Activated CD4-positive, alpha-beta T cell treated with anti-CD3 and anti-CD28 coated beads for 48 hours (primary cell): Measurements from ENCODE around the gene GLI3.

Experiments
- DNase-seq: peaks from one replicate; pipeline ENCODE4 v3.0.0-alpha.2; 2020

Gene GLI3

DNA sequence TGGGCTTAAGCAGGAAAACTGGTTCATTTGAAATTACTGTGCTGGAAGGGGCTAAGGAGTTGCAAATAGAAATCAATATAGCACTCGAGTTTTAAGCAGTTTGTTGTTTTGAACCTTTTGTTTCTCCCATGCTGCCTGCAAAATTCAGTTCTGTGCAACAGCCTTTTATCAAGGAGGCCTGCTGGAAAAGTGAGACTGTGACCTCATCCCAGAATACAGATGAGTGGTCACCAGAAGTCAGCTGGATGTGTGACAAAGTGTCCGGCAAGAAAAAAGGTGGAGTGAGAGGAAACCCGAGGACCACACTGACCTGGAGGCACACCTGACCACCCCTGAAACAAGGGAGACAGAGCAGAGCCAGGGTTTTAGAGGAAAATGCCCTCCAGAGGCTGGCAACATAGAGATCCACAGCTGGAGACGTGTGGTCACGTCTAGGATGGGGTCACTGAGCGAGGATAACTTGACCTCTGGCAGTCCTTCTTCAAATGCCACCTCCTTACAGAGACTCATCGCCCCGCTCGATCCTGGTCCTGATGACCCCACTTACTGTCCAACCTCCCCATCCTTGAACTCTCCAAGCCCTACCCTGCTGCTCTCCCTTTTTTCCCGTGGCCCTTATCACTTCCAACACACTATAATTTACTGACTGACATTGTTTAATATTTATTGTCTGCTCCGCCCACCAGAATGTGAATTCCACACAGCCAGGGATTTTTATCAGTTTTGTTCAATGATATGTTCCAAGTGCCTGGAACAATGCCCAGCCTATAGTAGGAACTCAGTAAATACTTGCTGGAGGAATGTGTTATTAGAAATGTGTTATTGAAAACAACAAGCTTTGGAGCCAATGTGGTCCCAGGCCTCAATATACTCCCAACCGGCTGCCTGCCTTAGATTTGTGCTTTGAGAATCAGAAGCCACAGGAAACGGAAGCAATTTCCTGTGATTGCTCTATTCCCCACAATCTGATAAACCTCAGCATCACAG, 243.8 kb downstream of the GLI3 start:
- DNase-seq, result no peak

DNA sequence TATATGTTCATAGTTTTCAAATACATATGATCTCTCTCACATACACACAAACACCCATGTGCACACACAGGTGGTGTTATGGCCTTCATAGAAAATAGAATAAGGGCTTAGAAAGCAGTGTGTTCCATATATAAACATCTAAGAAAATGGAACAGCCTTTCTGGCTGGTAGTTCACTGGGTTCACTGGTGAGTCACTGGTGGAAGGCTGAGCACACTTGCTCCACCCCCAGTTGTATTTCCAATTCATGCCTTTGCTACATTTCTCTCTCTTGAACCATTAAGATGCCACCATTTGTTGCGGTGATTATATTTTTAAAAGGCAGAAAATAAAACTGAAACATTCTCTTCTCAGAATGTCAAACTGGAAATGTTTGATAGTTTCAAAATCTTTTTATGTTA, 252.1 kb downstream of the GLI3 start:
- no peak for DNase-seq

DNA sequence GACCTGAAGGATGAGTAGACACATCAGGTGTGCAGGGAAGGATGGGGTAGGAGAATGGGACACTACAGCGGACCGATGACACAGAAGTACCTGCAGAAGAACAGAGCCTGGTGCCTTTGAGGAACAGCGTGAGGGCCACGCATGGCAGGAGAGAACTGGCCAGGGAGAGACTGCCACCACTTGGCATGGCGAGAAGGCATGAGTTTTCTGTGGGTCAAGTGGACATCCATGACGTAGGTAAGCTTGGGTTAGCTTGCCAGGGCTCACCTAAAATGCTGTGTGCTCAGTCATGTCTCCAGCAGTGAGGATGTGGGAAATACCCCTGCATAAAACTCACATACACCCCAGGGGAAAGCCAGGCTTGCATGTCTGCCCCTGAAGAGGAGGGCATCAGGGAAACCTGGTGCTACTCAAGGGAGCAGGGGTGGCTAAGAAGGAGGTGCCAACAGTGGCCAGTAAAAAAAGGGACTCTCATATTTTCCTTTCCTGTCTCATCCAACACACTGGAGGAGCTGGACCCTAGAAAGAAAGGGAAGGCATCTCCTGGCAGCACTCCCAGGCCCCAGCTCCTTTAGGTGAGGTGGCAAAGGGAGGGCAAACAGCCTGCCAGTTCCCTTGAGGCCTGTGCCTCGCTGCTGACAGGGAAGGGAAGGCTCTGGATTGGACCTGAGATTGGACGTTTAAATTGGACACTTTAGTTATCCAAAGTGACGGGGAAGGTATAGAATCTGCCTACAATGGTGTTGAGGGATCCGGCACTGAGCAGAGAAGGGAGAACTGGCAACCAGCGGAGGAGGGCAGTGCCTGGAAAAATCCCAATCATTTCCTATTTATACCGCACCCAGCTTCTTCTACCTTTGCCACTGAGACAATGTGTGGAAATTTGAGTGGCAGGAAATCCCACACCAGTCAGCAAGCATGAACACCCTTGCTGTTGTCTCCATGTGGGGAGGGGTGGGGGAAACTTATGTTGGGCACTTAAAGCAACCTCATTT, 255.7 kb downstream of the GLI3 start:
- DNase-seq, result no peak

DNA sequence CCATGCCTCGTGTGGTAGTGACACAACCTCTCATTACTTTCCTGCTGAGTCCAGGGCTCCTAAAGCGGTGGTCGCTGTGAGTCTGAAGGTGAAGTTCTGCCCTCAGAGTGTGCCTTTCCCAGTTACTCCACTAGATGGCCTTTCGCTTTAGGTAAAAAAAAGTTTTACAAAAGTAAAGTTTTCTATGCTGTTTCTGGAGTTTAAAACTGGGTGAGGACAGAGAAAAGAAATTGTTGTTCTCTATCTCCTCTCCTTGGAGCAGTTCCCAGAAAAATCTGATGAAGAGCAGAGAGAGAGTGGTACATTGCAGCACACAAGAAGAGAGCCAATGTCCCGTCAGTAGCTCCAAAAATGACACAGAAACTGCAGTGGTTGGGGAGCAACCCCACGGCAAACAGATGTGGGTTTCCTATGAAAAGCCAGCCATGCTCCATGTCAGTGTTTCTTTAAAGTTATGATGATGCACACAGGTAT, 257.1 kb downstream of the GLI3 start:
- peak; percentile 5 for DNase-seq

DNA sequence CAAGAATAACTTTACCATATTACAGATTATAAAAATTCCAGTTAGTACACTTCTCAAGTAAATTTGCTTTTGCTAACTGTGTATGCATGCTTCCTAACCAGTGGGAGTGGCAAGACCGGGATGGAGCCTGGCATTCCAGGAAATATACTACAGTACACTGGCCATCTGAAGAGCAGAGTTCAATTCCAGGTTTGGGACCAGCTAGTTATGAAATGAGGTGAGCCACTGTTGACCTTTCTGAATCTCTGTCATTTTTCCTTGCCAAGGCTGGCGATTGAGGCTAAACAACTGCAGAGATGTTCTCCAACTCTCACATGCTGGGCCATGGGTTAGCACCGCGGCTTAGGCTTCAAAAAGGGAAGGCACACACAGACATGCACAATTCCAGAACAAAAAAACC, 258.2 kb downstream of the GLI3 start:
- no peak for DNase-seq

DNA sequence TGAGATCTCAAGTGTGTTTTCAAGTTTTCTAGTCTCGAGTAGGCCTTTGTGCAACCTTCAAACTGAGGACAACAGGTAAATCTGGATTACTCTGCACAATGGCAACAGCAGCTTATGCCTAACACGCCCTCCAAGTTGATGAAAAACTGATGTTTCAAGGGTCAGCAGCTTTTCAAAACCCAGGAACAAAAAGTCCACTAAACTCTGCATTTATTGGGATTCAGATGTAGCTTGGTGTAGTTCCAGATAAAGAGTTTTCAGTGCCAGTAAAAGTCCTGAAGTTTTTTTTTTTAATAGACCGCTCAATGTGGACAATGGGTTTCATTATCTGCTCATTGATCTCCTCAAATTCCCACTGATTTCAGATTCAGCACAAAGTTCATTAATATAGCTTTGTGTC, 259.3 kb downstream of the GLI3 start:
- DNase-seq, result no peak

DNA sequence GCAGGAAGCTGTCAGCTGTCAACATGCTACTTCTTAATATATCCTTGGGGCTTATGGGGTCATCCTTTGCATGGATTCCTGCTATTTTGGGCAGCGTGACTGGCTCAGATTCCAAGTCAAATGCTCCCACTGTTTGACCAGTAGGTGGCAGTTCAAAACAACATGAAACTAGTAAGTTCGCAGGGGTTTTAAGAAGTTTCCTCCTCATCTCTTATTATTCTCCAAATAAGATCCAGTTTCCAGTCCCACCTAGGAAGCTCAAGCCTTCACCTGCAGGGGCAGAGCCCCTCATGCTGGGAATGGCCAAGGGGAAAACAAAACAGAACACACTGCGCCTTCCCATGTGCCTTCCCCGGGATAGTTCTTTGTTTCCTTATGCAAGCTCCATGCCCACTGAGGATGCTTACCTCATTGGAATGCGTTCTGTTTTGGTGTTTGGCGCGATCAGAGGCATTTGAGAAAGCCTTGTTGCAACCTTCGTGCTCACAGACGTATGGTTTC, 259.8 kb downstream of the GLI3 start:
- DNase-seq, result no peak

DNA sequence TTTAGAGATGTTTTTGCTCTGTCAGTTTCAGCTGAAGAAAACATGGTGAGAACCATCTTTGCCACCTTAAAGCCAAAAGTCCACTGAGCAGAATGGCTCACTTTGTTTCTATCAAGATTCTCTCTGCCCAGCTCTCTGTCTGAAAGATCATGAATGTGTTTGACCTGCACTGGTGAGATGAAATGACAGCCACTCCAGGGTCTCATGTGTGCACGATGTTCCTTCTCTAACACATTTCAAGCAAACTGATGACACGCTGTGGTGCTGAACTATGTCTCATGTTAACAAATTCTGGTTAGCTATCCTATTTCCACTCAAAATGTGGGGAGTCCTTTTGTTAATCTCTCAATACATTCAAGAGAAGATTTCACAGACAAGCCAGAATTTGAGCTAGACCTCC, 260.6 kb downstream of the GLI3 start:
- DNase-seq, result no peak

DNA sequence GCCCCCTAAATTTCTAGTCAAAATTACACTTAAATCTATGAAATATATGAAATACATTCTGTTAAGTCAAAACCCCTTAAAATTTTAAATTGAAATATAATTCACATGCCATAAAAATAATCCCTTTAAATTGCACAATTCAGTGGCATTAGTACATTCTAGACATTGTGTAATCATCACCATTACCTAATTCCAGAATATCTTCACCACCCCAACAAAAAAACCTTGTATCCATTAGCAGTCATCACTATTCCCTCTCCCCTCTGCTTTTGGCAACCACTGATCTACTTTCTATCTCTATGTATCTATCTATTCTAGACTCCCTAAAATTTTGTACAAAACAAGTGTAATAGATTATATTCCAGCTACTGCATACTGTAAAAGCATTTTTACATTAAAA, 261.2 kb downstream of the GLI3 start:
- DNase-seq, result no peak

DNA sequence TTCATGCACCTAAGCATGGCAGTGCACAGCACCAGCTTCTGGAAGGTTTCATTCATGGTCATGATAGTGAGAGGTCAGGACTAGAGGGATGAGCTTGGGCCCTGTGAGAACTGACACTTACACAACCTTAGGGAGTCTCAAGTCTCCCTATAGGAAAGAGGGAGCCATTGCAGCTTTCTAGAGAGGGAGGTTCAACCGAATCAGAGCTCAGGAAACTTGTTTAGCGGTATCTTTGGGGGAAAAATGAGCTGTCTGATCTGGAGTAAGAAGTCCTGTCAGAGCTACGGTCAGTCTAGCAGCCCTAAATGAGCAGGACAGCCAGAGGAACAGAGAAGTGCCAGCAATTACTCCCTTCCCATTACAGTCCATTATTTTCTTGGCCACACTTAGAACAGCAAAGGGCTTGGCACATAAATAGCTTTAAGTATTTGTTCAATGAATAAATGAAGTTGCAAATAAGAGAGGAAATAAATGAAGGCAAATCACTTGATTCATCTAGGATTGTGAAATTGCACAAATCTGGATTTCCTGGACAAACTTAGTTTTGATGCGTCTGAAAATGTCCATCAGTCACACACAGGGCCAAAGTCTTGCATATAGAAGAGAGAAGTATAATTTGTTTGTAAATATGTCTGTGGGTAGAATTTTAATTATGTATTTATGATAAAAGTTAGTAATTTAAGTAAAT, 262.0 kb downstream of the GLI3 start:
- DNase-seq, result no peak

DNA sequence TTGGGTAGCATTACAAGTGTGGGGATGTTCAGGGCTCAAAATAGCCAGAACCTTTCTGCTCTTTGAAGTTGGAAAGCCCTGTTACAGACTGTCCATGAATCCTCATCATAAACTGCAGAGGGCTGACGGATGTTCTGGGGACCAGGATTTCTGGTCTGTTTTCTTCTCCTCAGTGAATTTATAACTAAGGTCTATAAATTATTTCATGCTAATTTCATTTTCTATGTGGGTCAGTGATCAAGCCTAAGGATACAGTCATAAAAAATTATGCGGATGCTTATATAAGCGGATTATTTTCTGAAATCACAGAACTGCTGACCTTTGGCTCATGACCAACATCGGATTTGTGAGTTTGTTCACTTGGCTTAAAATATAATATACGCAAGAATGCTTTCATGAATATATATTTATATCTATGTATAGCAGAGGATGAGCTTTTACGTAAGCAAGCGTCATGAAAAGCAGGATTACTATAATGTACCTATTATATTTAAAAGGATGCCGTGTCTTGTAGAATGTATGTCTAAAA, 263.7 kb downstream of the GLI3 start:
- no peak for DNase-seq

DNA sequence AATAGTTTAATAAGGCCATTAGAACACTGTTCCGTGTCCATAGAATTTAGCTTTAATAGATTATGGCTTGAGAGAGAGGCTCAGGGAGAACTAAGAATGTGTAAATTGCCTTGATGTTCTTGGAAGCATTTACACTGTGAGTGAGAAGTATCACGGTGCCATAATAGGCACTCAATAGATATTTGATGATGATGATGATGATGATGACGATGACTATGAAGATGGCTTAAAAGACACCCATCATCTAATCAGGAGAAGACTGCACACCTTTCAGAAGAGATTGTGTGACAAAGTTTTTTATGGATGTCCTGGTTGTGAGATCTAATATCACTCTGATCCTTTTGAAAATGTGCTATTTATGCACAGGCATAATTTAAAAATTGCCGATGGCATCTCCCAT, 264.2 kb downstream of the GLI3 start:
- no peak for DNase-seq

DNA sequence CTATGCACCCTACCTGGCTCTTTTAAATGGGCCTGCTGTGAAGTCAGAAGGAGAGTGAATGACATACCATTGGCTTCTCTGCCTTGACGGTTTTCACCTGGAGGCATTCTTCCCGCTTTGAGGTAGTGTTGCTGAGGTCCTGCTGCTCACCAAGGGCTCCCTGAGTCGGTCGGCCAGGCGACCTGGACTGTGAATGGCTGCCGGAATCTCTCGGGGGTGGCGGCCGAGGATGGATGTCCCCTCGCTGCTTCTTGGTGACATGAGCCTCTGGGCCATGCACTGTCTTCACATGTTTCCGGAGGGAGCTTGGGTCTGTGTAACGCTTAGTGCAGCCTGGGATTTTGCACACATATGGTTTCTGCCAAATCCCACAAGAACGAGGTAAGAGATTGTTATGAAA, 264.7 kb downstream of the GLI3 start:
- no peak for DNase-seq

DNA sequence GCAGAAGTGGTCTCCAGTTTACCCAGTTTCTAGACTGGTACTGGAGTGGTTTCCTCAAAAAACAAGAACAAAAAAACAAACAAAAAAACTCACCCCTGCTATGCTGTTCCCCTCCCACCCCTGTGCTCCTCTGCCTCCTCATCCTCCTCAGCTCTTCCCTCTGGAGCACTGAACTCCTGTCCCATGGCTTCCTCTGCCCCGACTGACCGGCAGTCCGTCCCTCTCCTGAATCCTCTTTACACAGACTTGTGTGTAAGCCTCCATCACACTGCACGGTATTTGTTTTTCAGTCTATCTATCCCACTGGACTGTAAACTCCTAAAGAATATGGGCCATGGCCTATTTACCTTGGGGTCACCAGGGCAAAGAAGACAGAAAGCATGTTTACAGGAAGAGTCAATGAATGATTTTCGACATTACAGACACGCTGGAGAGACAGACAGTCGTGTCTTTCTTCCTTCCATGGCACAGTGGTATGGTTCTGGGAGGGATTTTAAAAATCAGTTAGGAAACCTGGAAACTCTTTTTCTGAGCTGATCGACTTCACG, 265.3 kb downstream of the GLI3 start:
- no peak for DNase-seq

DNA sequence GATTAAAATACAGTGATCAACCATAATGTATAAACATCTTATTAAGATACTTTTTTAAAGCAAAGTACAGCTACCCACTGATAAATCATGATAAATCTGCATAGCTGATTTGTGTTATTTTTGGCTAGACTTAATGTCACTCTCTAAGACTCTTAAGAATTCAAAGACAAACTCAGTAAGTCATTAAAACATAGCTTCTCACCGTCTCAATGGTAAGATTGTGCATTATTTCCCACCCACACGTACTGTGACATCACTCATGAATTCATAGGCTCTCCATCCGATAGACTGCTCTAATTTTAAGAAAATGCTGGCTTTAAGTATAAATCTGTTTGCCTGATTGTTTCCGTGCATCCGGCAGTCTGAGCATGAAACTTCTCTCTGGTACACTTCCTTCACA, 266.1 kb downstream of the GLI3 start:
- DNase-seq, result no peak

DNA sequence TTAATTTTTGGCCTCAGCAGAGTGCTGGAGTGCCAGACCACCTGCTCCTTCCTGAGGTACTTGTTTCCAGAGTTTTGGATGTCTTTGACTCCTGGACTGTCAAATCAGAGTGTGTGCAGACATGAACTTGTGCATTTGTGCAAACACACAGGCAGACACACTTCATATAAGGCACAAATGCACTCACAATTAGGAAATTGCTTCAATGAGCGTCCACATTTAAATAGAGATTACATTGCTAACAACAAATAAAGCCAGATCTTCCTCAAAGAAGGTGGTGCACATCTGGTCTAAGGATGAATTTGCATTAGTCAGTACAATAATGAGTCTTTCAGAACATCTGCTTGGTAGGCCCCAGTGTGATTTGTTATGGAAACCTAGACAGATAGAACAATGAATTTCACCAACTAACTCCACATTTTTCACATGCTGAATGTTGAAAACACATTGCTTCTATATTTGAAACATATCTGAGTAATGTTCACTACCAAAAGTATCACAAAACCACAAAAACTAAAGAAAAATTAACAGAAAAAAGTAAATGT, 267.4 kb downstream of the GLI3 start:
- no peak for DNase-seq

DNA sequence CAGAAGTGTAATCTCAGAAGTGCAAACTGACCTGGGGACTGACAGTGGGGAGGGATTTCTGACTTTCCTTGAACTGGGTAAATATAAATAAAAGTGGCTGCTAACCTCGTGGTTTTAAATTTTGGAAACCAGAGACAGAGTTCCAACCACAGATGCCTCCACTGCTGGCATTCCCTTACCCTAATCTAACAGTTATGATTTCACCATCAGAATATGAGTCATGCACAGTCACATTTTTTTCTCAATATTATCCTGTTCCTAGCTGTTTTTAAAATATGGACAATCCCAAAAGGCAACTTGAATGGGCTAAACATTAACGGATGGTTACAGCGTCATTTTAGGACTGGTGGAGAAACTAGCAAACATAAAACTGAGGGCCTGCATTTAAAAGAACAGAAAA, 269.9 kb downstream of the GLI3 start:
- no peak for DNase-seq

DNA sequence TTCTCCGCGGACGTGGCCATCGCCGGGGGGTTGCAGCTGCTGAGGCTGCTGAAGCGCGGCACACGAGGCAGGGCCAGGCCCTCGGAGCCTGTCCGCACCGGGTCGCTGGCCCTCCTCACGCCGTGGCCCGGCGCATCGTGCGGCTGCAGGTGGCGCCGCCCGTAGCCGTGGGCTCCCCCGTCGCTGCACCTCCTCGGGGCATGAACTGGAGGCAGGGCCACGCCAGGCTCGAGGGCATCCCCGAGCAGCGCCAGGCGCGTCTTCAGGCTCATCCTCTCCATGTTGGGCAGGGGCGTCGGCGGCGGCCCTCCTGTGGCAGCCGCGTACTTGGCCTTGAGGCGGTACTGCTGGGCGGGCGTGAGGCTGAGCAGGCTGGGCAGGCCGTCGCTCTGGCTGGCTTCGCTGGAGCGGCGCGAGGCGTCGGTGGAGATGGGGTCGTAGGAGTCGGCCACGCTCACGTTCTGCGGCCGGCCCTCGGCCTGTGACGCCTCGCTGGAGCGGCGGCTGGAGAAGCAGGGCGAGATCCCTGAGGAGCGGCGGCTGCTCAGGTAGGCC, 271.0 kb downstream of the GLI3 start:
- no peak for DNase-seq

DNA sequence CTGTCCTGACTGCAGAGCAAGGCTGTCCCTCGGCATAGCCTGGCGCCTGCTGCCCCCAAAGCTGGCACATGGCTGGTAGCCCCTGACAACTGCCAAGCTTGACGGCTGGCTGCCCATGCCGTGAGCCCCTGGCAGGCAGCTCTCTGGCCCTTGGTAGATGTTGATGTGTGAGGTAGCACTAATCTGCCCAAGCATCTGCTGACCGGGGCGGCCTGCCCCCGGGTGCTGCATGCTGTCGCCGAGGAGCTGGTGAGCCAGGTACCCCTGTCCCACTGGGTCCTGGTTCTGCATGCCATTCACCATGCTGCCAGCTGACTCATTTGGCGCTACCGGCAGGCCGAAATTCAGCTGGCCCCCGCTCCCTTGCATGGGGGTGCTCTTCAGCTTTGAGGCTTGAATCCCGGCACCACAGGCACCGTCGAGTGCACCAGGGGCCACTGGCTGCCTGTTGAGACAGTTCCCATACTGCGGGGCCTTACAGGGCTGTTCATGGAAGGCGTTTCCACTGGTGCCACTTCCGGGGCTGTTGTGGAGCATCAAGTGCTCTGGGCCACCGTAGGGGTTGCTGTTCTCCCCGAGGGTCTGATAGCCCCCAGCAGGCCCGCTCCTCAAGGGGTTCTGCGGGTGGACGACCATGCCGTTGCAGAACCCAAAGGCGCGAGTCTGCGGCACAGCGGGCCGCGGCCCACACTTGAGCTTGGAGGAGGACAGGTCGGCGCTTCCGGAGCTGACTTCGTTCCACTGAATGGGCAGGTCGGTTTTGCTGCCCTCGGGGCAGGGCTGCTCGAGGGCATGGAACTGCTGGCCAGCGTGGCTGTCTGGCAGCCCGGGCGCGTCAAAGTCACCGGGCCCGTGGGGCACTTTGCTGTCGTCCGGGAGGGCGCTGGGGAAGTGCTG, 271.9 kb downstream of the GLI3 start:
- DNase-seq, result no peak

DNA sequence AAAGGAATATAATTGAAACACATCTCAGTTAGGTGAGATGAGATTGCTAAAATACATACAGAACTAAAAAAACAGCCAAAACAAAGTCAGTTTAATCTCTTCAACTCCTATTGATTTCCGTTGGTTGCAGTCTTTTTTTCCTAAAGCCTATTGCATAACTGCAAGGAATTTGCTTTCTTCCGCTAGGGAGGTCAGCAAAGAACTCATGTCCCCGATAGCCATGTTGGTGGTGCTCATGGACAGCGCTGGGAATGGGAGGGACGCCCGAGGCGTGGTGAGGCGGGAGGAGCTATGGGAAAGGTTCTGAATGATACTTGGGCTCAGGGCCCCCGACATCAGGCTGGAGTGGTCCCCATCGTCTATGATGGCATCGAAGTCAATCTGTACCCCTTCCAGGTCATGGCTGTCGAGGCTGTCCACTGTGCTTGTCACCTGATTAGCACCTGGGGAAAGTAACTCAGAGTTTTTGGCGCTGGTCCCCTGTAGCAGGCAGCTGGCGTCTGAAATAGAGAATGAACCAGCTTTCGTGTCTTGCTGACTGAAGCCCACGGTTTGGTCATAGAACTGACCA, 272.7 kb downstream of the GLI3 start:
- no peak for DNase-seq
